Body of pancreas (tissue), 4 donors: ENCODE data around the gene FCHSD2.
"Not testable (repeated sequence)": the region's sequence is repeated elsewhere in the genome, so short reads cannot be mapped to it uniquely, and the experiment has no call there.

Experiments
- CTCF ChIP-seq, 7 experiments: fragments of 450-650 bp in 4 of 7; fragments of 200-600 bp in 3 of 7; sonication (generic) in 3 of 7; IDR thresholded peaks; one replicate each; pipeline ENCODE4 v1.5.1; 2016 to 2019; ENCODE audit warnings: antibody characterized with exemption in 7 of 7
- POLR2A ChIP-seq, 3 donors: fragments of 450-650 bp; IDR thresholded peaks; one replicate each; pipeline ENCODE4 v1.6.1; 2016; ENCODE audit warnings: antibody characterized with exemption in 3 of 3, mild to moderate bottlenecking in 2 of 3

- TF ChIP-seq CTCF, POLR2A (IDR thresholded peaks at IDR 0.05): not testable (repeated sequence)
Observed at GRCh38 chr11:73132349-73132748, 9.8 kb downstream of the FCHSD2 start.
